ENCODE measurements around the gene RAB5A.
"Not testable (repeated sequence)": the region's sequence is repeated elsewhere in the genome, so short reads cannot be mapped to it uniquely, and the experiment has no call there.

RAB5A gene

GRCh38 chr3:20027136-20027535, 80.2 kb downstream of the RAB5A start:
- H3K27me3 Mint-ChIP-seq, result no peaks in the 10 kb centered on the region
- no peak overlapping the region for H3K4me3 Mint-ChIP-seq
- DNase-seq, result no peak
- H3K9me3 Mint-ChIP-seq, result no peaks in the 10 kb centered on the region
- no peak overlapping the region for H3K27ac Mint-ChIP-seq
- no peak for ATAC-seq
- H3K4me1 Mint-ChIP-seq, result no peaks in the 10 kb centered on the region
- H3K36me3 Mint-ChIP-seq (ENCODE audit: low read depth), result no peaks in the 10 kb centered on the region

- no peak overlapping the region for H3K27ac Mint-ChIP-seq
- ATAC-seq (no peak), DNase-seq (no peak)
- no peaks in the 10 kb centered on the region for H3K36me3 Mint-ChIP-seq (ENCODE audit: low read depth)
- H3K27me3 Mint-ChIP-seq, result no peaks in the 10 kb centered on the region
- H3K4me3 Mint-ChIP-seq, result no peak overlapping the region
- H3K4me1 Mint-ChIP-seq, result no peaks in the 10 kb centered on the region
- H3K9me3 Mint-ChIP-seq, result no peaks in the 10 kb centered on the region
Observed at GRCh38 chr3:20028905-20029331, 82.0 kb downstream of the RAB5A start.

GRCh38 chr3:20031939-20032338, 85.0 kb downstream of the RAB5A start:
- H3K4me3 Mint-ChIP-seq; H3K9me3 Mint-ChIP-seq; H3K36me3 Mint-ChIP-seq (ENCODE audit: low read depth); ATAC-seq; H3K27me3 Mint-ChIP-seq; H3K4me1 Mint-ChIP-seq; H3K27ac Mint-ChIP-seq; DNase-seq: not testable (repeated sequence)
